Pancreas (tissue), 10 donors: Measurements from ENCODE around the gene SRPK2. TPM values are rescaled to one million over a fixed set of nuclear protein-coding genes. Genes with fewer than 3 reads are reported as not detected.

Experiments used
- ATAC-seq, 4 donors: fragments of 200-7000 bp; cut with Tn5 transposase; one replicate each; pipeline versions ENCODE4 v1.8.0 to v1.9.1; 2020; ENCODE audit warnings: mild to moderate bottlenecking in 4 of 4, moderate library complexity in 4 of 4
- DNase-seq, 6 donors: peaks; one replicate each; pipeline ENCODE4 v3.0.0-alpha.2; 2020
- FAIRE-seq: peaks from 2 replicates; lab custom pipeline; 2012; peaks lifted over from hg19 to GRCh38; lab: Jason Lieb, UNC
- H3K27ac ChIP-seq, 4 donors: fragments of 200-600 bp; sonication (generic); 1 replicate in 3 of 4; 2 replicates in 1 of 4; pipeline versions ENCODE4 v1.5.0 to v1.8.0; 2020
- H3K27me3 ChIP-seq, 4 donors: fragments of 200-600 bp; one replicate each; pipeline ENCODE4 v1.8.0; 2021
- H3K36me3 ChIP-seq, 3 donors: fragments of 200-600 bp; sonication (generic) in 1 of 3; one replicate each; pipeline versions ENCODE4 v1.5.0 to v1.8.0; 2020 to 2021
- H3K4me1 ChIP-seq, 3 donors: fragments of 200-600 bp; one replicate each; pipeline ENCODE4 v1.8.0; 2021
- H3K4me3 ChIP-seq, 4 donors: fragments of 200-600 bp; sonication (generic) in 2 of 4; one replicate each; pipeline versions ENCODE4 v1.5.0 to v1.8.0; 2020 to 2021
- H3K9me3 ChIP-seq, 4 donors: fragments of 200-600 bp; one replicate each; pipeline ENCODE4 v1.8.0; 2021
- WGBS, 2 donors: extraction: QIAGEN DNeasy Blood & Tissue Kit; methylation state at CpG; one replicate each; pipeline ENCODE4 v1.1.7; 2013; 5-methylcytosine and 5-hydroxymethylcytosine counted together
- intact Hi-C, 3 donors: fragments of 100-400 bp; cut with DNase I; formaldehyde crosslinking; loops; one replicate each; pipeline versions ENCODE4 v1.11.1 to v1.14.2; 2022
- polyA plus RNA-seq, 2 donors: library from polyadenylated mRNA; stranded (reverse); fragments of 200-250 nt; gene quantifications; one replicate each; pipeline ENCODE4 v1.2.3, GENCODE V29; 2013
- total RNA-seq, 6 donors: library from RNA; stranded (reverse); fragmentation: NEBNext Ultra II Directional in 4 of 6; extraction: Animal tissue kit (Norgen Biotek cat#: 25700) in 4 of 6; gene quantifications; one replicate each; pipeline versions ENCODE4 v1.2.1 to v1.2.4, GENCODE V29; 2021 to 2023
- TF ChIP-seq, protein P1 (sequence below), 4 donors: fragments of 200-600 bp; sonication (generic) in 3 of 4; IDR thresholded peaks; one replicate each; pipeline versions ENCODE4 v1.5.0 to v1.8.0; 2021; ENCODE audit warnings: antibody characterized with exemption in 4 of 4
- donor health status: healthy with polysubstance abuse.
- donor health status: DM: no; HTN: no; CAD: no; lungs with moderate emphysema.
- donor health status: DM: no; HTN: no; CAD: no.
- donor health status: control.
- donor health status: control.
- donor health status: Bipolar disorder and iron deficiency.
- donor health status: DM: yes; HTN: yes; CAD: no.
- donor health status: DM: no; HTN: no; CAD: no.
- donor health status: DM: no; HTN: no; CAD: no.
- donor health status: DM: yes; HTN: yes; CAD: no.

Gene SRPK2
- total and polyA plus RNA-seq, 8 donors = 6.5 to 27.4 (median 16.4) TPM

DNA sequence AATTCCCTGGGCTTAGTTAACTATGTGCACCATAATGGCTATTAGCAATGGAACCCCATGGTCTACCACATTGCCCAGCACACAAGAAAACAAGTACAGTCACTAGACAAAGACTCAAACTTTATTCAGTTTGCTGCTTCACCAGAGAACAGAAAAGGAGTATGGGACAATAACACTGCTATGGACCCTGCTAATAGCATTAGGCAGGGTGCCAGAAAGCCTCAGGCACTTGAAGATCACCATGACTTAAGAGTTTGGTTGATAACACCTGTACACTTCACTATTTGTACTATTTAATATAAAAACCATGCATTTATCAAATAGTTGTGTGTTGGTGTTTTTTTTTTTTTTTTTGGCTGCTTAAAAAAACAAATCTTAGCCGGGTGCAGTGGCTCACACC, 215.1 kb downstream of the SRPK2 start:
- Histone ChIP-seq H3K27ac (no peak overlapping the region), H3K9me3 (no peaks in the 10 kb centered on the region), H3K4me1 (peaks cover 6 to 11% (median 8%) of the 10 kb centered on the region in 3 donors), H3K36me3 (no peaks in the 10 kb centered on the region), H3K4me3 (no peak overlapping the region), H3K27me3 (no peaks in the 10 kb centered on the region)
- intact Hi-C loops = no loop called here
- ATAC-seq (no peak), FAIRE-seq (no peak), DNase-seq (no peak)
- WGBS, 2 donors = 47 to 59% methylated on average over 1 of the region's 1 CpG
- TF ChIP-seq, protein P1, sequence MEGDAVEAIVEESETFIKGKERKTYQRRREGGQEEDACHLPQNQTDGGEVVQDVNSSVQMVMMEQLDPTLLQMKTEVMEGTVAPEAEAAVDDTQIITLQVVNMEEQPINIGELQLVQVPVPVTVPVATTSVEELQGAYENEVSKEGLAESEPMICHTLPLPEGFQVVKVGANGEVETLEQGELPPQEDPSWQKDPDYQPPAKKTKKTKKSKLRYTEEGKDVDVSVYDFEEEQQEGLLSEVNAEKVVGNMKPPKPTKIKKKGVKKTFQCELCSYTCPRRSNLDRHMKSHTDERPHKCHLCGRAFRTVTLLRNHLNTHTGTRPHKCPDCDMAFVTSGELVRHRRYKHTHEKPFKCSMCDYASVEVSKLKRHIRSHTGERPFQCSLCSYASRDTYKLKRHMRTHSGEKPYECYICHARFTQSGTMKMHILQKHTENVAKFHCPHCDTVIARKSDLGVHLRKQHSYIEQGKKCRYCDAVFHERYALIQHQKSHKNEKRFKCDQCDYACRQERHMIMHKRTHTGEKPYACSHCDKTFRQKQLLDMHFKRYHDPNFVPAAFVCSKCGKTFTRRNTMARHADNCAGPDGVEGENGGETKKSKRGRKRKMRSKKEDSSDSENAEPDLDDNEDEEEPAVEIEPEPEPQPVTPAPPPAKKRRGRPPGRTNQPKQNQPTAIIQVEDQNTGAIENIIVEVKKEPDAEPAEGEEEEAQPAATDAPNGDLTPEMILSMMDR (IDR thresholded peaks at IDR 0.05) = no peak

DNA sequence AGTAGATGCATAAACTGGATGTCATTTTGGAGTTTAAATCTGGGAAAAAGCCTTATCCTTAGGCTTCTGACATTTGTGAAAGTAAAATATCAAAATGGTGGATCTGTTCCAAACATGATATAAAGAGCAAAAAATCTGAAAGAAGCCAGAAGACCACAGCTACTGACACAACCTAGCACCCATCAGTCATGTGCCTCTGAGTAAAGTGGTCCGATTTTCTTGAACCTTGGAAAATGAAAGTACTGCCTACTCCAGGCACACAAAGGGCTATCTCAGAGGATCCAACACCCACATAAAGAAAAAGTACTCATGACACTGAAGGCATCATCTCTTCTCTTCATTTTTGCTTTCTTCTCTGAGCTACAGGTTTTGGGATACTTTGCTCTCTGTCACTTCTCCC, 224.0 kb downstream of the SRPK2 start:
- Histone ChIP-seq H3K27ac (no peak overlapping the region), H3K36me3 (peaks cover 4 to 17% (median 5%) of the 10 kb centered on the region in 3 donors), H3K27me3 (no peaks in the 10 kb centered on the region), H3K9me3 (no peaks in the 10 kb centered on the region), H3K4me1 (no peaks in the 10 kb centered on the region), H3K4me3 (no peak overlapping the region)
- intact Hi-C loops = no loop called here
- 89 to 96% methylated on average over 1 of the region's 1 CpG for WGBS, 2 donors
- TF ChIP-seq, protein P1 (IDR thresholded peaks at IDR 0.05) = no peak
- ATAC-seq (no peak), DNase-seq (no peak), FAIRE-seq (no peak)

DNA sequence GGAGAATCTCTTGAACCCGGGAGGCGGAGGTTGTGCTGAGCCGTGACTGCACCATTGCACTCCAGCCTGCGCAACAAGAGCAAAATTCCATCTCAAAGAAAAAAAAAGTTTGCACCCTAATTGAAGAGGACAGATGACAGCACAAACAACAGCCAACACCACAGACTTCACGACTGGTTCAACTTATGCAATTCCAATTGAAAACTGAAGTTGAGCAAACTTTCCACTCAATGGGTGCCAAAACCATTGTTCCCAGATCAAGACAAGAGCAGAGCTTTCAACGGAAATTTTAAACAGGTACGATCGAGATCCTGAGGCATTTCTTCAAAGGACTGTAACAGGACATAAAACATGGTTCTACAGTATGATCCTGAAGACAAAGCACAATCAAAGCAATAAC, 225.0 kb downstream of the SRPK2 start:
- Histone ChIP-seq H3K4me1 (no peaks in the 10 kb centered on the region), H3K36me3 (peaks cover 4 to 17% (median 5%) of the 10 kb centered on the region in 3 donors), H3K27ac (no peak overlapping the region), H3K27me3 (no peaks in the 10 kb centered on the region), H3K9me3 (no peaks in the 10 kb centered on the region), H3K4me3 (no peak overlapping the region)
- DNase-seq = no peak
- WGBS, 2 donors = 86 to 89% methylated on average over 8 of the region's 8 CpGs
- intact Hi-C loops = no loop called here
- TF ChIP-seq, protein P1 (IDR thresholded peaks at IDR 0.05) = no peak
- no peak for FAIRE-seq
- no peak for ATAC-seq

- WGBS, 2 donors = 91 to 97% methylated on average over 1 of the region's 1 CpG
- no peaks in the 10 kb centered on the region for H3K4me1 ChIP-seq
- peaks cover 2 to 5% (median 4%) of the 10 kb centered on the region in 3 donors for H3K36me3 ChIP-seq
- H3K27me3 ChIP-seq = no peaks in the 10 kb centered on the region
- TF ChIP-seq, protein P1 (IDR thresholded peaks at IDR 0.05) = no peak
- H3K4me3 ChIP-seq = no peak overlapping the region
- FAIRE-seq (no peak), ATAC-seq (no peak), DNase-seq (no peak)
- no peaks in the 10 kb centered on the region for H3K9me3 ChIP-seq
- intact Hi-C loops = no loop called here
- no peak overlapping the region for H3K27ac ChIP-seq
Measured at GRCh38 chr7:105161366-105161765, 227.4 kb downstream of the SRPK2 start.

GRCh38 chr7:105157278-105157677, 231.4 kb downstream of the SRPK2 start:
- 81 to 85% methylated on average over 3 of the region's 3 CpGs for WGBS, 2 donors
- intact Hi-C loops = no loop called here
- FAIRE-seq = no peak

More at GRCh38 chr7:105157278-105157677, 231.4 kb downstream of the SRPK2 start:
- DNase-seq (no peak), ATAC-seq (no peak)
- Histone ChIP-seq H3K36me3 (peaks cover 0 to 4% (median 0%) of the 10 kb centered on the region in 3 donors), H3K4me1 (no peaks in the 10 kb centered on the region), H3K4me3 (no peak overlapping the region), H3K27me3 (no peaks in the 10 kb centered on the region), H3K27ac (no peak overlapping the region), H3K9me3 (no peaks in the 10 kb centered on the region)
- TF ChIP-seq, protein P1 (IDR thresholded peaks at IDR 0.05) = no peak
